ENCODE data around the gene ARL14EPL.
A peak's percentile ranks its signal among the peaks of the same experiment; 100 is the strongest.

ARL14EPL gene

GRCh38 chr5:116037236-116037822, 5.1 kb downstream of the ARL14EPL start:
- Histone ChIP-seq H3K27ac (replicated peaks) (no peak overlapping the region), H3K27me3 (ENCODE audit: insufficient read depth, poor library complexity, severe bottlenecking) (no peaks in the 10 kb centered on the region), H3K4me3 (replicated peaks; ENCODE audit: insufficient read depth, low read length) (no peak overlapping the region)
- no peak for DNase-seq (ENCODE audit: low read depth in 1 of 2, low spot score in 1 of 2)
- no peak for TF ChIP-seq GABPA (IDR thresholded peaks at IDR 0.05; ENCODE audit: low read depth)
- TF ChIP-seq CTCF (IDR thresholded peaks at IDR 0.05; ENCODE audit: insufficient read depth, low read length) = no peak
- TF ChIP-seq POLR2AphosphoS5 (IDR thresholded peaks at IDR 0.05; ENCODE audit: low read depth) = no peak
- no peak for TF ChIP-seq SPI1 (IDR thresholded peaks at IDR 0.05; ENCODE audit: borderline replicate concordance, low read depth)
- no peak for TF ChIP-seq REST (IDR thresholded peaks at IDR 0.05; ENCODE audit: insufficient replicate concordance, low read depth)

- H3K27me3 ChIP-seq (ENCODE audit: insufficient read depth, poor library complexity, severe bottlenecking) = no peaks in the 10 kb centered on the region
- no peak overlapping the region for H3K4me3 ChIP-seq (replicated peaks; ENCODE audit: insufficient read depth, low read length)
- peak in 1 of 2 experiments; percentile 77 for DNase-seq (ENCODE audit: low read depth in 1 of 2, low spot score in 1 of 2)
- peak overlapping the region; percentile 82 for H3K27ac ChIP-seq (replicated peaks)
- TF ChIP-seq CTCF (IDR thresholded peaks at IDR 0.05; ENCODE audit: insufficient read depth, low read length) (no peak), POLR2AphosphoS5 (IDR thresholded peaks at IDR 0.05; ENCODE audit: low read depth) (peak; percentile 58), SPI1 (IDR thresholded peaks at IDR 0.05; ENCODE audit: borderline replicate concordance, low read depth) (peak; percentile 79), GABPA (IDR thresholded peaks at IDR 0.05; ENCODE audit: low read depth) (no peak), REST (IDR thresholded peaks at IDR 0.05; ENCODE audit: insufficient replicate concordance, low read depth) (peak; percentile 18)
Observed at GRCh38 chr5:116038817-116039216, 6.5 kb downstream of the ARL14EPL start.

- no peak for DNase-seq (ENCODE audit: low read depth in 1 of 2, low spot score in 1 of 2)
- H3K4me3 ChIP-seq (replicated peaks; ENCODE audit: insufficient read depth, low read length) = no peak overlapping the region
- TF ChIP-seq REST (IDR thresholded peaks at IDR 0.05; ENCODE audit: insufficient replicate concordance, low read depth) (no peak), SPI1 (IDR thresholded peaks at IDR 0.05; ENCODE audit: borderline replicate concordance, low read depth) (no peak), CTCF (IDR thresholded peaks at IDR 0.05; ENCODE audit: insufficient read depth, low read length) (no peak), GABPA (IDR thresholded peaks at IDR 0.05; ENCODE audit: low read depth) (no peak), POLR2AphosphoS5 (IDR thresholded peaks at IDR 0.05; ENCODE audit: low read depth) (no peak)
- no peaks in the 10 kb centered on the region for H3K27me3 ChIP-seq (ENCODE audit: insufficient read depth, poor library complexity, severe bottlenecking)
- H3K27ac ChIP-seq (replicated peaks) = no peak overlapping the region
Observed at GRCh38 chr5:116042375-116042774, 10.1 kb downstream of the ARL14EPL start.

All from HL-60 (cell line).